K562 (cell line): ENCODE measurements around the gene ZNF236. TPM values are rescaled to one million over a fixed set of nuclear protein-coding genes. Genes with fewer than 3 reads are reported as not detected.

Source experiments
- ATAC-seq: fragments of 200-7000 bp; cut with Tn5 transposase; 3 replicates; pipeline ENCODE4 v1.9.1; 2020; ENCODE audit warnings: moderate library complexity
- BruUV-seq: library from RNA; stranded (reverse); fragments of 400-500 nt; replicated peaks from 2 replicates; lab custom pipeline; 2021; lab: Mats Ljungman, UMichigan
- CTCF ChIA-PET: fragments of 300-600 bp; formaldehyde crosslinking; extraction: SDS; loops from one replicate; lab custom pipeline; 2021; ENCODE audit warnings: low intra/inter-chr PET ratio; lab: Yijun Ruan, JAX
- POLR2A ChIA-PET: fragments of 300-600, 350-650 bp; sonication (Branson Sonifier 250); formaldehyde crosslinking; extraction: SDS; loops from one replicate; lab custom pipeline; 2021; ENCODE audit warnings: antibody characterized with exemption, inconsistent platforms; lab: Yijun Ruan, JAX
- DNase-seq, 4 experiments: peaks; one replicate each; pipeline versions ENCODE4 v3.0.0 to v3.0.0-alpha.2; 2011 to 2018; ENCODE audit warnings: low spot score in 3 of 4, mixed read lengths in 3 of 4; ENCODE audit errors: extremely low read depth in 1 of 4
- FAIRE-seq: peaks from 2 replicates; lab custom pipeline; 2011; peaks lifted over from hg19 to GRCh38; lab: Jason Lieb, UNC
- H2AFZ ChIP-seq: 2 replicates; pipeline ENCODE4 v1.6.0; 2011; ENCODE audit warnings: low read depth, low read length, control low read depth, inconsistent platforms
- H3K27ac ChIP-seq: fragments of 200-600 bp; 3 replicates; pipeline ENCODE4 v1.8.0; 2011; ENCODE audit warnings: low read depth, mild to moderate bottlenecking, control low read depth, inconsistent platforms, low read length, moderate library complexity, mixed read lengths; ENCODE audit errors: extremely low read depth
- H3K27me3 ChIP-seq, 2 experiments: fragments of 300-600 bp in 1 of 2; 2 replicates in 1 of 2; 3 replicates in 1 of 2; pipeline versions ENCODE4 v1.6.0 to v1.8.0; 2011; ENCODE audit warnings: inconsistent platforms in 2 of 2, low read length in 2 of 2, mild to moderate bottlenecking in 1 of 2, mixed read lengths in 1 of 2, moderate library complexity in 1 of 2; ENCODE audit not compliant: control insufficient read depth in 2 of 2, insufficient read depth in 2 of 2
- H3K36me3 ChIP-seq: fragments of 300-600 bp; 3 replicates; pipeline ENCODE4 v1.8.0; 2011; ENCODE audit warnings: mild to moderate bottlenecking, low read length, inconsistent platforms; ENCODE audit not compliant: control insufficient read depth, insufficient read depth
- H3K4me1 ChIP-seq, 2 experiments: fragments of 200-600 bp in 1 of 2; replicated peaks in 1 of 2; 2 replicates in 1 of 2; 3 replicates in 1 of 2; pipeline versions ENCODE4 v1.5.1 to v1.8.0; 2011; ENCODE audit warnings: inconsistent platforms in 2 of 2, low read length in 2 of 2, mild to moderate bottlenecking in 1 of 2, mixed read lengths in 1 of 2, moderate library complexity in 1 of 2; ENCODE audit not compliant: control insufficient read depth in 2 of 2, insufficient read depth in 2 of 2
- H3K4me2 ChIP-seq: 2 replicates; pipeline ENCODE4 v1.6.1; 2011; ENCODE audit warnings: low read length, control low read depth, inconsistent platforms, mixed read lengths; ENCODE audit not compliant: insufficient read depth
- H3K4me3 ChIP-seq: fragments of 200-600 bp; sonication (generic), shearing (Covaris generic); 2 replicates; pipeline ENCODE4 v1.5.1; 2016; ENCODE audit warnings: control low read depth, inconsistent platforms
- H3K79me2 ChIP-seq: fragments of 200-600 bp; 3 replicates; pipeline ENCODE4 v1.8.0; 2011; ENCODE audit warnings: low read length, inconsistent platforms; ENCODE audit not compliant: control insufficient read depth, insufficient read depth
- H3K9ac ChIP-seq, 2 experiments: 2 replicates each; pipeline versions ENCODE4 v1.6.0 to v1.6.1; 2011; ENCODE audit warnings: low read depth in 2 of 2, low read length in 2 of 2, control low read depth in 1 of 2, inconsistent platforms in 1 of 2, mild to moderate bottlenecking in 1 of 2, mixed read lengths in 1 of 2; ENCODE audit not compliant: insufficient read depth in 1 of 2
- H3K9me1 ChIP-seq: one replicate; pipeline ENCODE4 v1.6.0; 2011; ENCODE audit warnings: inconsistent platforms, mild to moderate bottlenecking, low read length, moderate library complexity; ENCODE audit not compliant: control insufficient read depth, insufficient read depth
- H3K9me3 ChIP-seq: replicated peaks from 2 replicates; pipeline ENCODE4 v1.5.1; 2011; ENCODE audit warnings: low read depth, low read length, inconsistent platforms; ENCODE audit not compliant: control insufficient read depth, insufficient read depth
- H4K20me1 ChIP-seq: replicated peaks from 2 replicates; pipeline ENCODE4 v1.6.1; 2011; ENCODE audit warnings: low read length, inconsistent platforms, mixed read lengths; ENCODE audit not compliant: control insufficient read depth, insufficient read depth
- ELF1 ChIP-seq: fragments of 200-800 bp; sonication (Bioruptor generic); IDR thresholded peaks from 2 replicates; pipeline ENCODE4 v1.6.1; 2016; ENCODE audit warnings: missing genetic modification characterization, missing compliant biosample characterization
- FOXK1 ChIP-seq: sonication (generic); formaldehyde crosslinking; IDR thresholded peaks from 2 replicates; pipeline ENCODE4 v1.8.0; 2022; ENCODE audit warnings: missing genetic modification reagents, mild to moderate bottlenecking, borderline replicate concordance
- ID3 ChIP-seq, 2 experiments: fragments of 250-450 bp in 1 of 2; fragments of 450-650 bp in 1 of 2; sonication (Bioruptor Pico) in 1 of 2; IDR thresholded peaks; 2 replicates each; pipeline versions ENCODE4 v1.6.1 to v1.8.0; 2016 to 2021; ENCODE audit warnings: mild to moderate bottlenecking in 2 of 2, moderate library complexity in 2 of 2, missing compliant biosample characterization in 1 of 2, missing genetic modification characterization in 1 of 2
- MAFK ChIP-seq: IDR thresholded peaks from 2 replicates; pipeline ENCODE4 v1.6.1; 2011; ENCODE audit warnings: low read length, improper control_type of control experiment
- PHF21A ChIP-seq: fragments of 450-650 bp; IDR thresholded peaks from 2 replicates; pipeline ENCODE4 v1.6.1; 2017; ENCODE audit warnings: low read depth, borderline replicate concordance
- PHTF2 ChIP-seq: fragments of 250-450 bp; sonication (Bioruptor Pico); IDR thresholded peaks from 2 replicates; pipeline ENCODE4 v1.5.0; 2021; ENCODE audit warnings: mild to moderate bottlenecking
- RBFOX2 ChIP-seq: fragments of 200-400 bp; formaldehyde crosslinking; IDR thresholded peaks from 2 replicates; pipeline ENCODE4 v1.6.1; 2017; ENCODE audit warnings: low read depth, mild to moderate bottlenecking, low read length, moderate library complexity
- SMARCA4 ChIP-seq: fragments of 450-650 bp; IDR thresholded peaks from 2 replicates; pipeline ENCODE4 v1.6.1; 2016
- SOX6 ChIP-seq: fragments of 450-650 bp; IDR thresholded peaks from 2 replicates; pipeline ENCODE4 v1.6.1; 2014; ENCODE audit warnings: mild to moderate bottlenecking
- THRAP3 ChIP-seq: fragments of 450-650 bp; IDR thresholded peaks from 2 replicates; pipeline ENCODE4 v1.6.1; 2016; ENCODE audit warnings: mild to moderate bottlenecking, inconsistent platforms, borderline replicate concordance
- ZBTB11 ChIP-seq, 3 experiments: fragments of 200-800 bp in 1 of 3; fragments of 250-450 bp in 1 of 3; fragments of 450-650 bp in 1 of 3; sonication (Bioruptor Pico) in 1 of 3; sonication (Bioruptor generic) in 1 of 3; formaldehyde crosslinking in 1 of 3; IDR thresholded peaks; 2 replicates each; pipeline versions ENCODE4 v1.6.1 to v1.8.0; 2016 to 2022; ENCODE audit warnings: mild to moderate bottlenecking in 2 of 3, missing genetic modification characterization in 2 of 3, missing compliant biosample characterization in 1 of 3, moderate library complexity in 1 of 3
- ZBTB17 ChIP-seq: fragments of 450-650 bp; formaldehyde crosslinking; IDR thresholded peaks from 2 replicates; pipeline ENCODE4 v1.4.0; 2020; ENCODE audit warnings: mild to moderate bottlenecking
- ZNF253 ChIP-seq: fragments of 250-450 bp; sonication (Bioruptor Pico); conservative IDR thresholded peaks from 2 replicates; pipeline ENCODE4 v1.6.1; 2021; ENCODE audit warnings: mild to moderate bottlenecking
- ZNF77 ChIP-seq: fragments of 250-450 bp; sonication (Bioruptor Pico); IDR thresholded peaks from 2 replicates; pipeline ENCODE4 v1.5.0; 2020
- WGBS: fragments of 100-300 bp; shearing (Covaris generic); methylation state at CpG from one replicate; pipeline ENCODE4 v1.1.6; 2016; ENCODE audit warnings: low coverage, mixed read lengths; ENCODE audit not compliant: insufficient coverage; ENCODE audit errors: missing lambda C conversion rate; 5-methylcytosine and 5-hydroxymethylcytosine counted together
- in situ Hi-C: fragments of 300-500 bp; cut with MboI; formaldehyde crosslinking; loops from 4 replicates; pipeline ENCODE4 v1.15.0; 2018; ENCODE audit warnings: inconsistent platforms, mixed read lengths
- intact Hi-C: fragments of 100-400 bp; cut with micrococcal nuclease; formaldehyde crosslinking; loops from 2 replicates; pipeline ENCODE4 v1.14.2; 2022
- polyA plus RNA-seq, 8 experiments: library from polyadenylated mRNA; depleted of rRNA in 4 of 8; stranded (reverse) in 5 of 8; unstranded in 3 of 8; fragments of >200 nt; fragmentation: Nextera tagmentation in 2 of 8; fragmentation: Illumina TruSeq in 1 of 8; extraction: Ambion mirVana in 2 of 8; extraction: Trizol in 1 of 8; gene quantifications; 2 replicates each; pipeline versions ENCODE4 v1.2.1 to v1.2.3, GENCODE V29; 2011 to 2014; ENCODE audit warnings: inconsistent platforms in 1 of 8, missing spikeins in 1 of 8
- total RNA-seq, 7 experiments: library from RNA; depleted of rRNA in 6 of 7; stranded (reverse); fragments of >200 nt in 6 of 7; fragmentation: Illumina TruSeq in 2 of 7; extraction: Trizol in 2 of 7; gene quantifications; 2 replicates each; pipeline versions ENCODE4 v1.2.1 to v1.2.3, GENCODE V29; 2011 to 2021; ENCODE audit warnings: low replicate concordance in 1 of 7
- TF ChIP-seq, protein P1 (sequence below): fragments of 250-450 bp; sonication (Bioruptor Pico); IDR thresholded peaks from 2 replicates; pipeline ENCODE4 v1.6.1; 2021; ENCODE audit warnings: mild to moderate bottlenecking
- TF ChIP-seq, protein P2 (sequence below): fragments of 450-650 bp; IDR thresholded peaks from 2 replicates; pipeline ENCODE4 v1.6.1; 2016; ENCODE audit warnings: missing biosample characterization, missing genetic modification characterization
- TF ChIP-seq, protein P3 (sequence below): sonication (generic); formaldehyde crosslinking; IDR thresholded peaks from 2 replicates; pipeline ENCODE4 v1.9.0; 2022; ENCODE audit warnings: mild to moderate bottlenecking, missing genetic modification reagents

Gene ZNF236
- total and polyA plus RNA-seq, 9 of the 15 experiments (the other 6 are each of a cell fraction or from before 2014, with no cell fraction given), result 0.35 to 8.7 (median 3.4) TPM

- peaks cover 35% of the 10 kb centered on the region; the same call in 2 of the 3 replicates for H3K36me3 ChIP-seq
- H3K27me3 ChIP-seq, result no peaks in the 10 kb centered on the region
- H3K4me2 ChIP-seq, result no peak overlapping the region
- no peak overlapping the region for H3K4me3 ChIP-seq
- intact Hi-C loops, result no loop called here
- no peaks in the 10 kb centered on the region for H3K9me1 ChIP-seq
- no peak overlapping the region for H3K9ac ChIP-seq
- no peak for ATAC-seq
- no TSS peak for BruUV-seq
- H3K79me2 ChIP-seq, result no peaks in the 10 kb centered on the region
- no peaks in the 10 kb centered on the region for H3K4me1 ChIP-seq
- H3K27ac ChIP-seq, result no peak overlapping the region
- DNase-seq, result no peak
- H2AFZ ChIP-seq, result no peak overlapping the region
- ChIA-PET POLR2A (no interaction called here), CTCF (no interaction called here)
- no peaks in the 10 kb centered on the region; the same call in 1 of the 2 replicates for H3K9me3 ChIP-seq
- FAIRE-seq, result no peak
- in situ Hi-C loops, result no loop called here
- no peaks in the 10 kb centered on the region for H4K20me1 ChIP-seq
- 80% methylated on average over 1 of the region's 3 CpGs for WGBS
- TF ChIP-seq SOX6 (no peak), FOXK1 (CRISPR knock-in tag) (no peak), PHF21A (no peak), ZBTB17 (no peak), ZNF253 (no peak), SMARCA4 (no peak), ZNF77 (CRISPR knock-in tag) (no peak), ID3 (CRISPR knock-in tag; IDR thresholded peaks at IDR 0.05) (no peak), ID3 (tag; IDR thresholded peaks at IDR 0.05) (no peak), MAFK (no peak), ELF1 (no peak), THRAP3 (no peak), RBFOX2 (no peak), ZBTB11 (CRISPR knock-in tag; IDR thresholded peaks at IDR 0.05) (no peak), PHTF2 (CRISPR knock-in tag) (no peak)
- TF ChIP-seq, protein P1, sequence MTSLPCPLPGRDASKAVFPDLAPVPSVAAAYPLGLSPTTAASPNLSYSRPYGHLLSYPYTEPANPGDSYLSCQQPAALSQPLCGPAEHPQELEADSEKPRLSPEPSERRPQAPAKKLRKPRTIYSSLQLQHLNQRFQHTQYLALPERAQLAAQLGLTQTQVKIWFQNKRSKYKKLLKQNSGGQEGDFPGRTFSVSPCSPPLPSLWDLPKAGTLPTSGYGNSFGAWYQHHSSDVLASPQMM (CRISPR knock-in tag), result no peak
- TF ChIP-seq, protein P2, sequence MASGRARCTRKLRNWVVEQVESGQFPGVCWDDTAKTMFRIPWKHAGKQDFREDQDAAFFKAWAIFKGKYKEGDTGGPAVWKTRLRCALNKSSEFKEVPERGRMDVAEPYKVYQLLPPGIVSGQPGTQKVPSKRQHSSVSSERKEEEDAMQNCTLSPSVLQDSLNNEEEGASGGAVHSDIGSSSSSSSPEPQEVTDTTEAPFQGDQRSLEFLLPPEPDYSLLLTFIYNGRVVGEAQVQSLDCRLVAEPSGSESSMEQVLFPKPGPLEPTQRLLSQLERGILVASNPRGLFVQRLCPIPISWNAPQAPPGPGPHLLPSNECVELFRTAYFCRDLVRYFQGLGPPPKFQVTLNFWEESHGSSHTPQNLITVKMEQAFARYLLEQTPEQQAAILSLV, result no peak
- TF ChIP-seq, protein P3, sequence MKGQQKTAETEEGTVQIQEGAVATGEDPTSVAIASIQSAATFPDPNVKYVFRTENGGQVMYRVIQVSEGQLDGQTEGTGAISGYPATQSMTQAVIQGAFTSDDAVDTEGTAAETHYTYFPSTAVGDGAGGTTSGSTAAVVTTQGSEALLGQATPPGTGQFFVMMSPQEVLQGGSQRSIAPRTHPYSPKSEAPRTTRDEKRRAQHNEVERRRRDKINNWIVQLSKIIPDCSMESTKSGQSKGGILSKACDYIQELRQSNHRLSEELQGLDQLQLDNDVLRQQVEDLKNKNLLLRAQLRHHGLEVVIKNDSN, result no peak
Observed at GRCh38 chr18:76895498-76895897, 73.1 kb downstream of the ZNF236 start.
